ENCODE results near the gene B4GALT1. TPM values are rescaled to one million over a fixed set of nuclear protein-coding genes. Genes with fewer than 3 reads are reported as not detected.

B4GALT1 gene
- total RNA-seq, 3 donors from 2014 or later = 60.8 to 81.8 (median 66.2) TPM

DNA sequence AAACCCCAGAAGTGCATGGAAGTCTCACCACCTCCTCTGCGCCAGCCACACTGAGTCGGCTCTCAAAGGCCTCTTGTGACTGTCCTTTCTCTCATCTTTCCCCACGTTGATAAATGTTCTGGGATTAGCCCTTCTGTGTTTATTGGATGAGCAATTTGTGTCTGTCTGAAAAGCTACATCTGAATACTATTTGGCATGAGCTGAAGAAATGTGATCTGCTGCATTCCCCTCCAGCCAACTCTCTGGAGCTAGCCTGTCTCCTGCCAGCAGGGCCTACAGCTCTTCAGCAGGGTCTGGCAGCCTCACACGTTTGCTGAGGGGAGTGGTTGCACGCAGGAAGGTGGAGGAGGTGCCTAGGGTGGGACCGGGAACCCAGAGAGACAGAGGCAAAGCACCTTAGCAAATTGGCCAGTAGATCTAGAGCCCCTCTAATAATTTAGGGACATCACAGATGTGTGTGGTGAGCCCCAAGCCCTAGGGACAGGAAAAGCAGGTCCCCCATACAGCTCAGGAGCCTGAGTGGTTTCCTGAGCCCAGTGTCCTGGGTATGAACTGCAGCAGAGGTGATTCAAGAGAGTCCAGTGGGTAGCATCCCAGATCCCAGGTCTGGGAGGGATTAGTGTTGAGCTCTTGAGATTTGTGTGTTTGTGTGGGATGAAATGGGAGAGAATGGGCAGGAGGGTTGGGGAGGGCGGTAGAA lies 20.5 kb upstream of the B4GALT1 start:
- TF ChIP-seq POLR2AphosphoS5 (IDR thresholded peaks at IDR 0.05) (no peak), POLR2A (IDR thresholded peaks at IDR 0.05) (no peak)
- TF ChIP-seq, protein P1, sequence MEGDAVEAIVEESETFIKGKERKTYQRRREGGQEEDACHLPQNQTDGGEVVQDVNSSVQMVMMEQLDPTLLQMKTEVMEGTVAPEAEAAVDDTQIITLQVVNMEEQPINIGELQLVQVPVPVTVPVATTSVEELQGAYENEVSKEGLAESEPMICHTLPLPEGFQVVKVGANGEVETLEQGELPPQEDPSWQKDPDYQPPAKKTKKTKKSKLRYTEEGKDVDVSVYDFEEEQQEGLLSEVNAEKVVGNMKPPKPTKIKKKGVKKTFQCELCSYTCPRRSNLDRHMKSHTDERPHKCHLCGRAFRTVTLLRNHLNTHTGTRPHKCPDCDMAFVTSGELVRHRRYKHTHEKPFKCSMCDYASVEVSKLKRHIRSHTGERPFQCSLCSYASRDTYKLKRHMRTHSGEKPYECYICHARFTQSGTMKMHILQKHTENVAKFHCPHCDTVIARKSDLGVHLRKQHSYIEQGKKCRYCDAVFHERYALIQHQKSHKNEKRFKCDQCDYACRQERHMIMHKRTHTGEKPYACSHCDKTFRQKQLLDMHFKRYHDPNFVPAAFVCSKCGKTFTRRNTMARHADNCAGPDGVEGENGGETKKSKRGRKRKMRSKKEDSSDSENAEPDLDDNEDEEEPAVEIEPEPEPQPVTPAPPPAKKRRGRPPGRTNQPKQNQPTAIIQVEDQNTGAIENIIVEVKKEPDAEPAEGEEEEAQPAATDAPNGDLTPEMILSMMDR (IDR thresholded peaks at IDR 0.05) = no peak
- H3K9me3 ChIP-seq = no peaks in the 10 kb centered on the region
- intact Hi-C loops (cut with DNase I; ENCODE audit: low total_unique reads) = no loop called here
- no peaks in the 10 kb centered on the region for H3K36me3 ChIP-seq
- H3K27me3 ChIP-seq = no peaks in the 10 kb centered on the region
- no peak for DNase-seq (ENCODE audit: low spot score in 2 of 2)
- H3K4me1 ChIP-seq = no peaks in the 10 kb centered on the region
- H3K27ac ChIP-seq = peak overlapping the region in 1 of 2 donors; percentile 43
- no peak overlapping the region for H3K4me3 ChIP-seq

DNA sequence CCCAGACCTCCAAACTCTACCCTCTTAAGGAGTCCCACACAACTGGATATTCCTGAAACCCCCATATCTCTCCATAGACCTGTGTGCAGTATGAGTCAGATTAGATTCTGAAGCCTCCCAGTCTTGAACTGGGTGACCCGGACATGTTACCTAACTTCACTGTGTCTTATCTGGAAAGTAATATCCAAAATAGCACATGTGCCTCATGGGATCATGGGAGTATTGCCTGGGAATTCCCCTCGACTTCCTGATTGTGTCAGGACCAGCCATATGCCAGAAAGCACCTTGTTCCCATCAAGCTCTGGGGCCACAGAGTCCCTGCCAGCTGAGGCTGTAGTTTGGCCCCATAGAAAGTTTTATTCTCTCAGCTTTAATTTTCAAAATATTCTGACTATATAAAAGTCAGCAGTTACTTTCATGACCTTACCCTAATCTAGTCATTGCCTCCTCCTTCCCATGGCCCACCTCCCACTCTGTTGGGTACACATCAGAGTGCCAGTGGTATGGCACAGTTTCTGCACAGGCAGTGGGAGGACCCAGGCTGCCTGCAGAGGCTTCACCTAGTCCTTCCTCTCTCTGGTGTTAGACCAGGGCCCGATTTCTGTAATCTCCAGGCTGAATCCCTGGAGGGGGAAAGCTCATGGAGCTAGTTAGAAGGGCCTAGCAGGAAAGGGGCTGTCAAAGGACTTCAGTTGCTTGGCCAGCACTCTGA lies 19.5 kb upstream of the B4GALT1 start:
- peak overlapping the region in 1 of 2 donors; percentile 43 for H3K27ac ChIP-seq

DNA sequence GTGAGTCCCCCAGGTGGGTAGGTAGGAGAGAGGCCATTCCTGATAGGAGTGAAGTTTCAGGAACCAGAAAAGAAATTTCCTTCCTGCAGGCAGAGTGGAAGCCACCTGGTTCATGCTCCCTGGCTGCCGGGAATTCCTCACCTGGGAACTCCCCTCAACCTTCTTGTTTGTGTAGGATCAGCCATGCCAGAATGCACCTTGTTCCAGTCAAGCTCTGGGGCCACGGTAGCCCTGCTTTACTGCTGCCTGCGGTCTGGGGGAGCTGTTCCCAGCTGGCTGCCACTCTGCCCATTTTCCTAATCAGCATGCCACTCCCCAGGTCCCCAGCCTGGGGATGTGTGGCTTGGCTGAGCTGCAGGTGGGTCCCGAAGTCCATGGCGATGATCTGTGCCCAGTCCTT lies 18.7 kb upstream of the B4GALT1 start:
- no peaks in the 10 kb centered on the region for H3K9me3 ChIP-seq
- no peaks in the 10 kb centered on the region for H3K27me3 ChIP-seq
- H3K36me3 ChIP-seq = no peaks in the 10 kb centered on the region
- intact Hi-C loops (cut with DNase I; ENCODE audit: low total_unique reads) = no loop called here
- DNase-seq (ENCODE audit: low spot score in 2 of 2) = no peak
- H3K4me3 ChIP-seq = no peak overlapping the region
- no peak overlapping the region for H3K27ac ChIP-seq
- no peaks in the 10 kb centered on the region for H3K4me1 ChIP-seq
- no peak for TF ChIP-seq POLR2AphosphoS5 (IDR thresholded peaks at IDR 0.05)
- TF ChIP-seq, protein P1 (IDR thresholded peaks at IDR 0.05) = no peak
- no peak for TF ChIP-seq POLR2A (IDR thresholded peaks at IDR 0.05)

More for the DNA sequence above, 19.5 kb upstream of the B4GALT1 start:
- Histone ChIP-seq H3K27me3 (no peaks in the 10 kb centered on the region), H3K4me3 (no peak overlapping the region), H3K9me3 (no peaks in the 10 kb centered on the region), H3K4me1 (no peaks in the 10 kb centered on the region), H3K36me3 (no peaks in the 10 kb centered on the region)
- intact Hi-C loops (cut with DNase I; ENCODE audit: low total_unique reads) = no loop called here
- DNase-seq (ENCODE audit: low spot score in 2 of 2) = no peak
- TF ChIP-seq POLR2AphosphoS5 (IDR thresholded peaks at IDR 0.05) (no peak), POLR2A (IDR thresholded peaks at IDR 0.05) (no peak)
- TF ChIP-seq, protein P1 (IDR thresholded peaks at IDR 0.05) = no peak

DNA sequence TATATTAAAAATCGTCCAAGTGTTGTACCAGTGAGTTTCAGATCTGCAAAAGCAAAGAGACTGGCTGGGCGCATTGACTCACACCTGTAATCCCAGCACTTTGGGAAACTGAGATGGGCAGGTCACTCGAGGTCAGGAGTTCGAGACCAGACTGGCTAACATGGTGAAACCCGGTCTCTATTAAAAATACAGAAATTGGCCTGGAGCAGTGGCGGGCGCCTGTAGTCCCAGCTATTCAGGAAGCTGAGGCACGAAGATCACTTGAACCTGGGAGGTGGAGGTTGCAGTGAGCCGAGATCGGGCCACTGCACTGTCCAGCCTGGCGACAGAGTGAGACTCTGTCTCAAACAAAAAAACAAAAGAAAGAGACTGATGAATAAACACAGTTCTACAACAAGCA lies 18.3 kb upstream of the B4GALT1 start:
- intact Hi-C loops (cut with DNase I; ENCODE audit: low total_unique reads) = no loop called here
- TF ChIP-seq POLR2A (IDR thresholded peaks at IDR 0.05) (no peak), POLR2AphosphoS5 (IDR thresholded peaks at IDR 0.05) (no peak)
- TF ChIP-seq, protein P1 (IDR thresholded peaks at IDR 0.05) = no peak
- H3K4me3 ChIP-seq = no peak overlapping the region
- H3K27me3 ChIP-seq = no peaks in the 10 kb centered on the region
- DNase-seq (ENCODE audit: low spot score in 2 of 2) = no peak
- no peak overlapping the region for H3K27ac ChIP-seq
- no peaks in the 10 kb centered on the region for H3K36me3 ChIP-seq
- no peaks in the 10 kb centered on the region for H3K4me1 ChIP-seq
- no peaks in the 10 kb centered on the region for H3K9me3 ChIP-seq

DNA sequence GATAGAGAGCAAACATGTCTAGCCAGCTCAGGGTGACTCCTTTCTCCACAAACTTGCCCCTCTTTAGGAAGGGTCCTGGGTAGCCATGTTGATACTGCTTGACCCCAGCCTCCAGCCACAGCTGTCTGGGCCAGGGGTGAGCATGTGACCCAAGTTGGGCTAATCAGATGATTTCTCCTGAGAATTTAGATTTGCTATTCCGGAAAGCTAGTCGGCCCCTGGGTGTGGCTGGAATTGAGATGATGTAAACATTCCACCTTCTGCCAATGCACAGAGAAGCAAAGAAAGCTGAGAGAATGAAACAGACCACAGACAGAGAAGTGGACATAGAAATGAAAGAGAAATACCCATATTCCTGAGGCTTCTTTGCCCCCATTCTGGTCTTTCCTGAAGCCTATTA lies 17.8 kb upstream of the B4GALT1 start:
- H3K27me3 ChIP-seq = no peaks in the 10 kb centered on the region
- no peak overlapping the region for H3K4me3 ChIP-seq
- H3K27ac ChIP-seq = no peak overlapping the region
- no peak for TF ChIP-seq POLR2A (IDR thresholded peaks at IDR 0.05)
- TF ChIP-seq, protein P1 (IDR thresholded peaks at IDR 0.05) = no peak
- H3K9me3 ChIP-seq = no peaks in the 10 kb centered on the region
- intact Hi-C loops (cut with DNase I; ENCODE audit: low total_unique reads) = no loop called here
- no peak for DNase-seq (ENCODE audit: low spot score in 2 of 2)
- no peaks in the 10 kb centered on the region for H3K4me1 ChIP-seq
- no peaks in the 10 kb centered on the region for H3K36me3 ChIP-seq

Measured in breast epithelium (tissue), 4 donors.